ENCODE results near the gene HNRNPA2B1.

DNA sequence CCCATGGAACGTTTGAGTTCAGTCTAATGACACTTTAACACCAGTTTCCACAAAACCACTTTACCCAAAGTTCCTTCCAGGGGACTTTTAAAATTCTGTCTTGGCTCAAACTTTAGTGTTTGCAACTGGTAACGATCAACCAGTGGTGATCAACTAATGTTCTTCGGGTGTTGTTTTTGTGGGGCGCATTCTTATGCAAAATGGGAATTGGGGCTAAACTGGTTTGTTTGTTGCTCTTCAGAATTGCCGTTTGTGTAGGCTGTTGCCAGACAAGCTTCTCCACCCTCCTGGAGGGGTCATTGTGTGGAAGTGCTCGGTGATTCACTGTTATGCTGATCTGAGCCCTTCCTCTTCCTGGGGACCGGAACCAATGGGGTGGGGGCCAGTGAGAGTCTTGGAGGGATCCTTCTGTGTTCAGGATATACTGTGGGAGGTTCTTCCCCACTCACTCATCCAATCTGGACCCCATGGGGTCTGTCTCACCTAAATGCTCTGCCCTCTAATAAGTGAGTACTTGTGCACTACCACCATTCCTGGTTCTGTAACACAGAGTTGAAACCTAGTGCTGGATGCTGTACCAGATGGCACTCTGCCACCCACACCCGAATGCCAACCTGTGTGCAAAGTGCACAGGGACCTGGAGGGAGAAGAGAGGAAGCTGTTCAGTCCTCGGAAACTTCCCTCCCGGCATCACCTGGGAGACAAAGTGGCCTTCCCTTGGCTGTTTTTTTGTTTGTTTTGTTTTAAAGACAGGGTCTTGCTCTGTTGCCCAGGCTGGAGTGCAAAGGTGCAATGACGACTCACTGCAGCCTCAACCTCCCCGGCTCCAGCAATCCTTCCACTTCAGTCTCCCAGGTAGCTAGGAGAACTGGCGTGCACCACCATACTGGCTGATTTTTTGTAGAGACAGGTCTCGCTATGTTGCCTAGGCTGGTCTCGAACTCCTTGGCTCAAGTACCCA is 46.4 kb downstream of the HNRNPA2B1 start:
- TF ChIP-seq CTCF (IDR thresholded peaks at IDR 0.05; ENCODE audit: low read length) = no peak
- TF ChIP-seq EZH2phosphoT487 (IDR thresholded peaks at IDR 0.05; ENCODE audit: low read length) = no peak
- TF ChIP-seq EZH2 (optimal IDR thresholded peaks at IDR 0.05; ENCODE audit: low read depth, low read length) = no peak

Measured in MM.1S (cell line).